Neural progenitor cell (in vitro differentiated cells): ENCODE measurements around the gene TLR9.

ENCODE experiments used
- EZH2 ChIP-seq: fragments of 200-600 bp; sonication (generic); IDR thresholded peaks from 2 replicates; pipeline ENCODE4 v1.6.1; 2017; ENCODE audit warnings: antibody characterized with exemption, mild to moderate bottlenecking, moderate library complexity
- TF ChIP-seq, protein P1 (sequence below): fragments of 200-600 bp; sonication (generic); IDR thresholded peaks from 2 replicates; pipeline ENCODE4 v1.5.1; 2017; ENCODE audit warnings: antibody characterized with exemption, mild to moderate bottlenecking

DNA sequence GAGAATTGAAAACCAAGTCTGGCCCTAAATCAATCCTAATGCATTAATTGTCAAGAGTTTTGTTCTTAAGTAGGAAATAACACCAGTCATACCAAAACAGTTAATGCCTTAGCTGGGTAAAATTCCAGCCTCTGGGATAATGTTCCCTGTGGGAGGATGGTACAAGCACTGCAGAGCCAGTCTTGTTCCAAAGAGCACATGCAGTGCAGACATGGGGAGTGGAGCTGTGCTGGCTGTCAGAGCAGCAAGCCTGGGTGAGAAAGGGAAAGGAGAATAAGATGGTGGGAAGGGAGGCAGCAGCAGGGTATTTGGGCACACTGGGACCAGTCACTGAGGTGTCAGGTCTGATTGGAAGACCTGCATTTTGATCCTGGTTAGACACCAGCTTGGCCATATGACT is 15.4 kb downstream of the TLR9 start:
- TF ChIP-seq, protein P1, sequence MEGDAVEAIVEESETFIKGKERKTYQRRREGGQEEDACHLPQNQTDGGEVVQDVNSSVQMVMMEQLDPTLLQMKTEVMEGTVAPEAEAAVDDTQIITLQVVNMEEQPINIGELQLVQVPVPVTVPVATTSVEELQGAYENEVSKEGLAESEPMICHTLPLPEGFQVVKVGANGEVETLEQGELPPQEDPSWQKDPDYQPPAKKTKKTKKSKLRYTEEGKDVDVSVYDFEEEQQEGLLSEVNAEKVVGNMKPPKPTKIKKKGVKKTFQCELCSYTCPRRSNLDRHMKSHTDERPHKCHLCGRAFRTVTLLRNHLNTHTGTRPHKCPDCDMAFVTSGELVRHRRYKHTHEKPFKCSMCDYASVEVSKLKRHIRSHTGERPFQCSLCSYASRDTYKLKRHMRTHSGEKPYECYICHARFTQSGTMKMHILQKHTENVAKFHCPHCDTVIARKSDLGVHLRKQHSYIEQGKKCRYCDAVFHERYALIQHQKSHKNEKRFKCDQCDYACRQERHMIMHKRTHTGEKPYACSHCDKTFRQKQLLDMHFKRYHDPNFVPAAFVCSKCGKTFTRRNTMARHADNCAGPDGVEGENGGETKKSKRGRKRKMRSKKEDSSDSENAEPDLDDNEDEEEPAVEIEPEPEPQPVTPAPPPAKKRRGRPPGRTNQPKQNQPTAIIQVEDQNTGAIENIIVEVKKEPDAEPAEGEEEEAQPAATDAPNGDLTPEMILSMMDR = no peak
- TF ChIP-seq EZH2 = no peak
